NB4 (cell line): Measurements from ENCODE around the gene FXR1.

Experiments
- DNase-seq: peaks from one replicate; pipeline ENCODE4 v3.0.0; 2010; ENCODE audit warnings: low read depth
- H3K4me3 ChIP-seq: one replicate; pipeline ENCODE4 v1.5.1; 2011; ENCODE audit warnings: mild to moderate bottlenecking, low read depth, low read length, moderate library complexity
- MYC ChIP-seq: IDR thresholded peaks from 2 replicates; pipeline ENCODE4 v1.6.1; 2011; ENCODE audit warnings: low read depth, low read length
- POLR2A ChIP-seq: IDR thresholded peaks from 2 replicates; pipeline ENCODE4 v1.6.1; 2011; ENCODE audit warnings: mild to moderate bottlenecking; ENCODE audit not compliant: insufficient read length; ENCODE audit errors: extremely low read depth
- TF ChIP-seq, protein P1 (sequence below): IDR thresholded peaks from one replicate; pipeline ENCODE4 v1.5.1; 2012; ENCODE audit warnings: low read depth, low read length
- TF ChIP-seq, protein P2 (sequence below): IDR thresholded peaks from 2 replicates; pipeline ENCODE4 v1.6.1; 2011; ENCODE audit warnings: low read depth, low read length

The FXR1 gene

GRCh38 chr3:181025204-181025603 lies 112.7 kb downstream of the FXR1 start:
- DNase-seq, result no peak
- H3K4me3 ChIP-seq, result no peak overlapping the region
- TF ChIP-seq MYC (no peak), POLR2A (no peak)
- TF ChIP-seq, protein P1, sequence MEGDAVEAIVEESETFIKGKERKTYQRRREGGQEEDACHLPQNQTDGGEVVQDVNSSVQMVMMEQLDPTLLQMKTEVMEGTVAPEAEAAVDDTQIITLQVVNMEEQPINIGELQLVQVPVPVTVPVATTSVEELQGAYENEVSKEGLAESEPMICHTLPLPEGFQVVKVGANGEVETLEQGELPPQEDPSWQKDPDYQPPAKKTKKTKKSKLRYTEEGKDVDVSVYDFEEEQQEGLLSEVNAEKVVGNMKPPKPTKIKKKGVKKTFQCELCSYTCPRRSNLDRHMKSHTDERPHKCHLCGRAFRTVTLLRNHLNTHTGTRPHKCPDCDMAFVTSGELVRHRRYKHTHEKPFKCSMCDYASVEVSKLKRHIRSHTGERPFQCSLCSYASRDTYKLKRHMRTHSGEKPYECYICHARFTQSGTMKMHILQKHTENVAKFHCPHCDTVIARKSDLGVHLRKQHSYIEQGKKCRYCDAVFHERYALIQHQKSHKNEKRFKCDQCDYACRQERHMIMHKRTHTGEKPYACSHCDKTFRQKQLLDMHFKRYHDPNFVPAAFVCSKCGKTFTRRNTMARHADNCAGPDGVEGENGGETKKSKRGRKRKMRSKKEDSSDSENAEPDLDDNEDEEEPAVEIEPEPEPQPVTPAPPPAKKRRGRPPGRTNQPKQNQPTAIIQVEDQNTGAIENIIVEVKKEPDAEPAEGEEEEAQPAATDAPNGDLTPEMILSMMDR, result no peak
- TF ChIP-seq, protein P2, sequence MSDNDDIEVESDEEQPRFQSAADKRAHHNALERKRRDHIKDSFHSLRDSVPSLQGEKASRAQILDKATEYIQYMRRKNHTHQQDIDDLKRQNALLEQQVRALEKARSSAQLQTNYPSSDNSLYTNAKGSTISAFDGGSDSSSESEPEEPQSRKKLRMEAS, result no peak

- TF ChIP-seq MYC, result no peak
- TF ChIP-seq, protein P1, result no peak
- TF ChIP-seq POLR2A, result no peak
- TF ChIP-seq, protein P2, result no peak
- no peak overlapping the region for H3K4me3 ChIP-seq
- DNase-seq, result no peak
These were observed 118.5 kb downstream of the FXR1 start for GRCh38 chr3:181030948-181031347.
